ENCODE measurements around the gene TRPM6.

TRPM6 gene

GRCh38 chr9:74804018-74804385 lies 83.7 kb downstream of the TRPM6 start:
- DNase-seq (ENCODE audit: low spot score), result no peak
- in situ Hi-C loops (cut with MboI; ENCODE audit: low sequenced_read_pairs, unreplicated experiment), result no loop called here
- no peak for TF ChIP-seq CTCF (IDR thresholded peaks at IDR 0.05; ENCODE audit: borderline replicate concordance, control extremely low read depth, extremely low read depth, insufficient read depth, missing control alignments)

GRCh38 chr9:74803376-74804017 lies 84.2 kb downstream of the TRPM6 start:
- in situ Hi-C loops (cut with MboI; ENCODE audit: low sequenced_read_pairs, unreplicated experiment), result no loop called here
- no peak for DNase-seq (ENCODE audit: low spot score)
- no peak for TF ChIP-seq CTCF (IDR thresholded peaks at IDR 0.05; ENCODE audit: borderline replicate concordance, control extremely low read depth, extremely low read depth, insufficient read depth, missing control alignments)

- TF ChIP-seq CTCF (IDR thresholded peaks at IDR 0.05; ENCODE audit: borderline replicate concordance, control extremely low read depth, extremely low read depth, insufficient read depth, missing control alignments), result no peak
- in situ Hi-C loops (cut with MboI; ENCODE audit: low sequenced_read_pairs, unreplicated experiment), result no loop called here
- no peak for DNase-seq (ENCODE audit: low spot score)
Measured at GRCh38 chr9:74800226-74800625, 87.5 kb downstream of the TRPM6 start.

GRCh38 chr9:74795803-74796202 lies 91.9 kb downstream of the TRPM6 start:
- TF ChIP-seq CTCF (IDR thresholded peaks at IDR 0.05; ENCODE audit: borderline replicate concordance, control extremely low read depth, extremely low read depth, insufficient read depth, missing control alignments), result no peak
- in situ Hi-C loops (cut with MboI; ENCODE audit: low sequenced_read_pairs, unreplicated experiment), result no loop called here
- DNase-seq (ENCODE audit: low spot score), result no peak

- in situ Hi-C loops (cut with MboI; ENCODE audit: low sequenced_read_pairs, unreplicated experiment), result no loop called here
- DNase-seq (ENCODE audit: low spot score), result no peak
- TF ChIP-seq CTCF (IDR thresholded peaks at IDR 0.05; ENCODE audit: borderline replicate concordance, control extremely low read depth, extremely low read depth, insufficient read depth, missing control alignments), result no peak
Measured at GRCh38 chr9:74795081-74795480, 92.6 kb downstream of the TRPM6 start.

GRCh38 chr9:74784506-74784905 lies 103.2 kb downstream of the TRPM6 start:
- TF ChIP-seq CTCF (IDR thresholded peaks at IDR 0.05; ENCODE audit: borderline replicate concordance, control extremely low read depth, extremely low read depth, insufficient read depth, missing control alignments), result no peak
- in situ Hi-C loops (cut with MboI; ENCODE audit: low sequenced_read_pairs, unreplicated experiment), result no loop called here

More at GRCh38 chr9:74784506-74784905, 103.2 kb downstream of the TRPM6 start:
- no peak for DNase-seq (ENCODE audit: low spot score)

Measured in GM13976 (cell line).